ENCODE results near the gene RAB13. TPM values are rescaled to one million over a fixed set of nuclear protein-coding genes. Genes with fewer than 3 reads are reported as not detected.

RAB13 gene
- total RNA-seq, 1 donor from 2014 or later = 91.5 TPM

- no peak for DNase-seq (ENCODE audit: low read depth, low spot score)
- Mint-ChIP-seq H3K27me3 (ENCODE audit: low read depth) (peaks cover 2% of the 10 kb centered on the region), H3K4me1 (peaks cover 49% of the 10 kb centered on the region), H3K36me3 (ENCODE audit: low read depth) (no peaks in the 10 kb centered on the region), H3K27ac (ENCODE audit: unreplicated experiment) (peak overlapping the region; percentile 98), H3K9me3 (no peaks in the 10 kb centered on the region), H3K4me3 (peak overlapping the region; percentile 88)
- TF ChIP-seq, protein P1, sequence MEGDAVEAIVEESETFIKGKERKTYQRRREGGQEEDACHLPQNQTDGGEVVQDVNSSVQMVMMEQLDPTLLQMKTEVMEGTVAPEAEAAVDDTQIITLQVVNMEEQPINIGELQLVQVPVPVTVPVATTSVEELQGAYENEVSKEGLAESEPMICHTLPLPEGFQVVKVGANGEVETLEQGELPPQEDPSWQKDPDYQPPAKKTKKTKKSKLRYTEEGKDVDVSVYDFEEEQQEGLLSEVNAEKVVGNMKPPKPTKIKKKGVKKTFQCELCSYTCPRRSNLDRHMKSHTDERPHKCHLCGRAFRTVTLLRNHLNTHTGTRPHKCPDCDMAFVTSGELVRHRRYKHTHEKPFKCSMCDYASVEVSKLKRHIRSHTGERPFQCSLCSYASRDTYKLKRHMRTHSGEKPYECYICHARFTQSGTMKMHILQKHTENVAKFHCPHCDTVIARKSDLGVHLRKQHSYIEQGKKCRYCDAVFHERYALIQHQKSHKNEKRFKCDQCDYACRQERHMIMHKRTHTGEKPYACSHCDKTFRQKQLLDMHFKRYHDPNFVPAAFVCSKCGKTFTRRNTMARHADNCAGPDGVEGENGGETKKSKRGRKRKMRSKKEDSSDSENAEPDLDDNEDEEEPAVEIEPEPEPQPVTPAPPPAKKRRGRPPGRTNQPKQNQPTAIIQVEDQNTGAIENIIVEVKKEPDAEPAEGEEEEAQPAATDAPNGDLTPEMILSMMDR (conservative IDR thresholded peaks at IDR 0.05) = no peak
These were observed 28.4 kb downstream of the RAB13 start for GRCh38 chr1:153957744-153958110.

DNA sequence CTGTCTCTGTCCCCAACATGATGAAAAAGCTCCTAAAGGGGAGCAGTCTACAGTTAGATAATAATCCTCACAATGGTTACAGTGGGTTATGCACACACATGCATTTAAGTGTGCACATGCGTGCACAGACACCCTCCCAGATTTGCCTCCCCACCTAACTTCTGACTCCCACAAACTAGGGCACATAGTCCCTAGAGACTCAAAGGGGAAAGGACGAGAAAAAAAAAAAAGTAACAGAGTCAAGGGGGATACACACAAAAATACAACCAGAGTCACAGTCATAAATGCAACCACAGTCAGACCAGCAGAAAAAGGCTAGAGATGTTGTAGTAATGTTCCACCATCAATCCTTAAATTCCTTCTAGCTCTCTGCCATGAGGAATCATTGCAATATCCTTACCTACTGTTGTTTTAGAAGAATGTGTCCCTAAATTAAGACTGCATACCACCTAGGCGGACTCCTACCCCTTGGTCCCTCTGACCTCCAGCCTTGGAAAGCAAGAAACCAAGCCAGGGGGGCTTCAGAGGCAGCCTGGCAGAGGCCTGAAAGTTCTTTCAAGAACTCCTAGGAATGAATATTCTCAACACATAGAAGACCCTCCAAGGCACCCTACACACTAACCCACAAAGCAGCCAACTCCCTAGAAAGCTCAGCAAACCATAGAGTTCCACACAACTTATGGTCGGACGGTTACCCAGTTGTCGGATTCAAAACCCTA lies 29.0 kb downstream of the RAB13 start:
- Mint-ChIP-seq H3K27me3 (ENCODE audit: low read depth) (peaks cover 2% of the 10 kb centered on the region), H3K36me3 (ENCODE audit: low read depth) (no peaks in the 10 kb centered on the region), H3K4me3 (peak overlapping the region; percentile 88), H3K9me3 (no peaks in the 10 kb centered on the region), H3K27ac (ENCODE audit: unreplicated experiment) (peak overlapping the region; percentile 98), H3K4me1 (peaks cover 43% of the 10 kb centered on the region)
- TF ChIP-seq, protein P1 (conservative IDR thresholded peaks at IDR 0.05) = no peak
- DNase-seq (ENCODE audit: low read depth, low spot score) = no peak

GRCh38 chr1:153954826-153955225 lies 31.3 kb downstream of the RAB13 start:
- Mint-ChIP-seq H3K36me3 (ENCODE audit: low read depth) (no peaks in the 10 kb centered on the region), H3K4me3 (peak overlapping the region; percentile 76), H3K27ac (ENCODE audit: unreplicated experiment) (no peak overlapping the region), H3K27me3 (ENCODE audit: low read depth) (peaks cover 2% of the 10 kb centered on the region), H3K9me3 (no peaks in the 10 kb centered on the region), H3K4me1 (peaks cover 26% of the 10 kb centered on the region)
- TF ChIP-seq, protein P1 (conservative IDR thresholded peaks at IDR 0.05) = no peak
- no peak for DNase-seq (ENCODE audit: low read depth, low spot score)

DNA sequence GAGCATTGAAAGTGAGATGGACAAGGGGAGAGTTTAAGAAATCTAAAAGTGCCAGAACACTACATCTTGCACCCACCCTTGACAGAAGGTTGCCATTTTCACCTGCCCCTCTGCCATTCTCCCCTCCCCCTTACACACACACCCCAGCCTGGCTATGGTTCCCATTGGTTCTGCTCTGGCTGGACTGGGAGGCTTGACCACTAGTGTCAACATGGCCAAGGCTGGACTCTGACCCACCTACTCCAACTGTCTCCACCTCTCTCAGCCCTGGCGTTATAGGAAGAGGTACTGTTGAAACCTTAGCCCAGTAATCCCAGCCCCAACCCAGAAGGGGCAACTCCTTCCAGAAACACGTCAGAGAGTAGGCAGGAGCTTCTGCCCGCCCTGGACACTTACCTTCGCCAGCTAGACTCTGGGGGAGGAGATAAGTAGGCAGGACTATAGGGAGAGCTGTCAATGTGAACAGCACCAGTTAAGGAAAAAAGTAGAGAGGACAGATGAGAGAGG lies 32.2 kb downstream of the RAB13 start:
- Mint-ChIP-seq H3K36me3 (ENCODE audit: low read depth) (no peaks in the 10 kb centered on the region), H3K9me3 (no peaks in the 10 kb centered on the region), H3K27ac (ENCODE audit: unreplicated experiment) (no peak overlapping the region), H3K4me3 (peak overlapping the region; percentile 76), H3K27me3 (ENCODE audit: low read depth) (peaks cover 2% of the 10 kb centered on the region), H3K4me1 (peaks cover 21% of the 10 kb centered on the region)
- no peak for DNase-seq (ENCODE audit: low read depth, low spot score)
- TF ChIP-seq, protein P1 (conservative IDR thresholded peaks at IDR 0.05) = no peak

- Mint-ChIP-seq H3K4me1 (peaks cover 7% of the 10 kb centered on the region), H3K4me3 (no peak overlapping the region), H3K27ac (ENCODE audit: unreplicated experiment) (no peak overlapping the region), H3K9me3 (no peaks in the 10 kb centered on the region), H3K36me3 (ENCODE audit: low read depth) (no peaks in the 10 kb centered on the region), H3K27me3 (ENCODE audit: low read depth) (no peaks in the 10 kb centered on the region)
- TF ChIP-seq, protein P1 (conservative IDR thresholded peaks at IDR 0.05) = no peak
- no peak for DNase-seq (ENCODE audit: low read depth, low spot score)
These were observed 34.3 kb downstream of the RAB13 start for GRCh38 chr1:153951801-153952200.

Data from neural crest cell (in vitro differentiated cells).